ENCODE data around the gene GRB2. TPM values are rescaled to one million over a fixed set of nuclear protein-coding genes. Genes with fewer than 3 reads are reported as not detected.

Gene GRB2
- total RNA-seq, 1 donor from 2014 or later = 121 TPM

- H3K4me3 ChIP-seq (ENCODE audit: low read depth, low read length) = no peak overlapping the region
- TF ChIP-seq, protein P1, sequence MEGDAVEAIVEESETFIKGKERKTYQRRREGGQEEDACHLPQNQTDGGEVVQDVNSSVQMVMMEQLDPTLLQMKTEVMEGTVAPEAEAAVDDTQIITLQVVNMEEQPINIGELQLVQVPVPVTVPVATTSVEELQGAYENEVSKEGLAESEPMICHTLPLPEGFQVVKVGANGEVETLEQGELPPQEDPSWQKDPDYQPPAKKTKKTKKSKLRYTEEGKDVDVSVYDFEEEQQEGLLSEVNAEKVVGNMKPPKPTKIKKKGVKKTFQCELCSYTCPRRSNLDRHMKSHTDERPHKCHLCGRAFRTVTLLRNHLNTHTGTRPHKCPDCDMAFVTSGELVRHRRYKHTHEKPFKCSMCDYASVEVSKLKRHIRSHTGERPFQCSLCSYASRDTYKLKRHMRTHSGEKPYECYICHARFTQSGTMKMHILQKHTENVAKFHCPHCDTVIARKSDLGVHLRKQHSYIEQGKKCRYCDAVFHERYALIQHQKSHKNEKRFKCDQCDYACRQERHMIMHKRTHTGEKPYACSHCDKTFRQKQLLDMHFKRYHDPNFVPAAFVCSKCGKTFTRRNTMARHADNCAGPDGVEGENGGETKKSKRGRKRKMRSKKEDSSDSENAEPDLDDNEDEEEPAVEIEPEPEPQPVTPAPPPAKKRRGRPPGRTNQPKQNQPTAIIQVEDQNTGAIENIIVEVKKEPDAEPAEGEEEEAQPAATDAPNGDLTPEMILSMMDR (IDR thresholded peaks at IDR 0.05; ENCODE audit: insufficient read depth, low read length, poor library complexity, severe bottlenecking) = no peak
- no peaks in the 10 kb centered on the region for H3K36me3 ChIP-seq (ENCODE audit: control insufficient read depth, insufficient read depth, low read length)
- no peak for DNase-seq (ENCODE audit: low read depth)
- no peaks in the 10 kb centered on the region for H3K27me3 ChIP-seq (ENCODE audit: control insufficient read depth, insufficient read depth, low read length)
Observed at GRCh38 chr17:75341784-75342486, 63.5 kb downstream of the GRB2 start.

GRCh38 chr17:75340631-75341030 lies 64.8 kb downstream of the GRB2 start:
- TF ChIP-seq, protein P1 (IDR thresholded peaks at IDR 0.05; ENCODE audit: insufficient read depth, low read length, poor library complexity, severe bottlenecking) = no peak
- Histone ChIP-seq H3K27me3 (ENCODE audit: control insufficient read depth, insufficient read depth, low read length) (no peaks in the 10 kb centered on the region), H3K36me3 (ENCODE audit: control insufficient read depth, insufficient read depth, low read length) (no peaks in the 10 kb centered on the region), H3K4me3 (ENCODE audit: low read depth, low read length) (no peak overlapping the region)
- no peak for DNase-seq (ENCODE audit: low read depth)

DNA sequence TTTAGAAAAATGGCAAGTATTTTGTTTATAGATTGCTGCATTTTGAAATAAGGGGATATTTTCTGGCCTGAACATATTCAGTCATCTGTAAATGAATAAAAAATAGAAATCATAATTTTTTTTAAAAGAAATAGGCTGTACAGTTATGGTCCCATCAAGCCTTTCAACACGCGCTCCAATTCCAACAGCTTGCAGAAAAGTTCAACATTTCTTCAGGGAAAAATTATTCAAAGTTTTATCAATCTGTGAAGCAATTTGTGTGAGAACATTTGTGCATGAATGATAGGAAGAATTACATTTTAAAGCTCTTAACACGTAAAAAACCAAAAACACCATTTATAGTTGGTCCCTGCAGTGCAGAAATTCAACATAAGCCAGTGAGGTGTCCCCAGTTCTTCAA lies 65.5 kb downstream of the GRB2 start:
- DNase-seq (ENCODE audit: low read depth) = no peak
- Histone ChIP-seq H3K36me3 (ENCODE audit: control insufficient read depth, insufficient read depth, low read length) (no peaks in the 10 kb centered on the region), H3K27me3 (ENCODE audit: control insufficient read depth, insufficient read depth, low read length) (no peaks in the 10 kb centered on the region), H3K4me3 (ENCODE audit: low read depth, low read length) (no peak overlapping the region)
- TF ChIP-seq, protein P1 (IDR thresholded peaks at IDR 0.05; ENCODE audit: insufficient read depth, low read length, poor library complexity, severe bottlenecking) = no peak

GRCh38 chr17:75338335-75338734 lies 67.1 kb downstream of the GRB2 start:
- DNase-seq (ENCODE audit: low read depth) = no peak
- Histone ChIP-seq H3K4me3 (ENCODE audit: low read depth, low read length) (no peak overlapping the region), H3K27me3 (ENCODE audit: control insufficient read depth, insufficient read depth, low read length) (no peaks in the 10 kb centered on the region), H3K36me3 (ENCODE audit: control insufficient read depth, insufficient read depth, low read length) (no peaks in the 10 kb centered on the region)
- TF ChIP-seq, protein P1 (IDR thresholded peaks at IDR 0.05; ENCODE audit: insufficient read depth, low read length, poor library complexity, severe bottlenecking) = no peak

DNA sequence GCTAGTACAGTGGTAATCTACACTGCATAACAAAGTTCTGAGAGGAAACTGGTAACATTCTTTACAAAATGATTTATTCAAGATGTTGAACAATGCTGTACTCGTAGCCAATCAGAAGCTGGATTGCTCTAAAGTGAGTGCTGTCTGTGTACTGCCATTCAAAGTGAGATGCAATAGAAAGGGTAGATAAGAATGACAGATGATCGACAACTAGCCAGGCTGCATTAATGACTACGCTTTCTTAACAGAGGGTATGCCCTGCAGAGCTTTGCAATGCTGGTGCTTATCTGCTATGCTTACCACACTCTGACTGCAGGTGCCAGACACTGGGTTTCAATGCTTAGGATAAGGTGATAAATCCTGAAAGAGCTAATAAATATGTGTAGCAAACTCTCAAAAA lies 70.2 kb downstream of the GRB2 start:
- H3K27me3 ChIP-seq (ENCODE audit: control insufficient read depth, insufficient read depth, low read length) = no peaks in the 10 kb centered on the region
- TF ChIP-seq, protein P1 (IDR thresholded peaks at IDR 0.05; ENCODE audit: insufficient read depth, low read length, poor library complexity, severe bottlenecking) = no peak

GRCh38 chr17:75334723-75335122 lies 70.8 kb downstream of the GRB2 start:
- TF ChIP-seq, protein P1 (IDR thresholded peaks at IDR 0.05; ENCODE audit: insufficient read depth, low read length, poor library complexity, severe bottlenecking) = no peak
- Histone ChIP-seq H3K27me3 (ENCODE audit: control insufficient read depth, insufficient read depth, low read length) (no peaks in the 10 kb centered on the region), H3K36me3 (ENCODE audit: control insufficient read depth, insufficient read depth, low read length) (no peaks in the 10 kb centered on the region), H3K4me3 (ENCODE audit: low read depth, low read length) (no peak overlapping the region)
- no peak for DNase-seq (ENCODE audit: low read depth)

More for the DNA sequence above, 70.2 kb downstream of the GRB2 start:
- no peak for DNase-seq (ENCODE audit: low read depth)
- no peaks in the 10 kb centered on the region for H3K36me3 ChIP-seq (ENCODE audit: control insufficient read depth, insufficient read depth, low read length)
- no peak overlapping the region for H3K4me3 ChIP-seq (ENCODE audit: low read depth, low read length)

All from kidney epithelial cell (primary cell).